ENCODE data around the gene ANKRD27.

DNA sequence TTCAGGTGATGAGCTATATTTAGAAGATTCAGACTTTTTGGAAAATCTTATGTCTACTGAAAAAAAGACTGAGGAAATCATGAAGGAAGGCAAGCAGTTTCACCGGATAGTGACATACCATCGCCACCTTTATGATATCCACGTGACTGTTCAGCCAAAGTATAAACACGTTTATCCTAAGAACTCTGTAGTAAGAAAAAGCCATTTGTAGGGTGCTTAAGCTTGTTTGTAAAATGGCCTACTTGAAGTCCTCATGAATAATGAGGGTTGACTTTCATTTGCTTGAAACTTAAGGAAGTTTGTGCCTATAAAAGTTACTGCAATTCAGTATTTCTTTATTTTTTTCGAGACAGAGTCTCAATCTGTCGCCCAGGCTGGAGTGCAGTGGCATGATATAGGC is 36.8 kb upstream of the ANKRD27 start:
- TF ChIP-seq POLR2AphosphoS5 (IDR thresholded peaks at IDR 0.05; ENCODE audit: low read depth, low read length) (no peak), ZFX (IDR thresholded peaks at IDR 0.05) (no peak), SP1 (IDR thresholded peaks at IDR 0.05; ENCODE audit: low read depth) (no peak), TCF7L2 (IDR thresholded peaks at IDR 0.05; ENCODE audit: borderline replicate concordance, extremely low read depth, insufficient read depth, insufficient read length) (no peak), POLR2A (IDR thresholded peaks at IDR 0.05; ENCODE audit: borderline replicate concordance, extremely low read depth, insufficient read depth, insufficient read length) (no peak), YY1 (IDR thresholded peaks at IDR 0.05; ENCODE audit: extremely low read depth, insufficient replicate concordance, low read depth, low read length) (no peak), EGR1 (IDR thresholded peaks at IDR 0.05; ENCODE audit: low read depth) (no peak), CEBPB (IDR thresholded peaks at IDR 0.05; ENCODE audit: low read depth) (no peak)
- TF ChIP-seq, protein P1, sequence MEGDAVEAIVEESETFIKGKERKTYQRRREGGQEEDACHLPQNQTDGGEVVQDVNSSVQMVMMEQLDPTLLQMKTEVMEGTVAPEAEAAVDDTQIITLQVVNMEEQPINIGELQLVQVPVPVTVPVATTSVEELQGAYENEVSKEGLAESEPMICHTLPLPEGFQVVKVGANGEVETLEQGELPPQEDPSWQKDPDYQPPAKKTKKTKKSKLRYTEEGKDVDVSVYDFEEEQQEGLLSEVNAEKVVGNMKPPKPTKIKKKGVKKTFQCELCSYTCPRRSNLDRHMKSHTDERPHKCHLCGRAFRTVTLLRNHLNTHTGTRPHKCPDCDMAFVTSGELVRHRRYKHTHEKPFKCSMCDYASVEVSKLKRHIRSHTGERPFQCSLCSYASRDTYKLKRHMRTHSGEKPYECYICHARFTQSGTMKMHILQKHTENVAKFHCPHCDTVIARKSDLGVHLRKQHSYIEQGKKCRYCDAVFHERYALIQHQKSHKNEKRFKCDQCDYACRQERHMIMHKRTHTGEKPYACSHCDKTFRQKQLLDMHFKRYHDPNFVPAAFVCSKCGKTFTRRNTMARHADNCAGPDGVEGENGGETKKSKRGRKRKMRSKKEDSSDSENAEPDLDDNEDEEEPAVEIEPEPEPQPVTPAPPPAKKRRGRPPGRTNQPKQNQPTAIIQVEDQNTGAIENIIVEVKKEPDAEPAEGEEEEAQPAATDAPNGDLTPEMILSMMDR (IDR thresholded peaks at IDR 0.05 in 2 of 3, conservative IDR thresholded peaks at IDR 0.05 in 1 of 3; ENCODE audit: borderline replicate concordance in 1 of 3, insufficient read depth in 1 of 3, low read depth in 2 of 3, low read length in 2 of 3): no peak
- TF ChIP-seq, protein P2, sequence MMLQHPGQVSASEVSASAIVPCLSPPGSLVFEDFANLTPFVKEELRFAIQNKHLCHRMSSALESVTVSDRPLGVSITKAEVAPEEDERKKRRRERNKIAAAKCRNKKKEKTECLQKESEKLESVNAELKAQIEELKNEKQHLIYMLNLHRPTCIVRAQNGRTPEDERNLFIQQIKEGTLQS (IDR thresholded peaks at IDR 0.05): no peak
- TF ChIP-seq, protein P3, sequence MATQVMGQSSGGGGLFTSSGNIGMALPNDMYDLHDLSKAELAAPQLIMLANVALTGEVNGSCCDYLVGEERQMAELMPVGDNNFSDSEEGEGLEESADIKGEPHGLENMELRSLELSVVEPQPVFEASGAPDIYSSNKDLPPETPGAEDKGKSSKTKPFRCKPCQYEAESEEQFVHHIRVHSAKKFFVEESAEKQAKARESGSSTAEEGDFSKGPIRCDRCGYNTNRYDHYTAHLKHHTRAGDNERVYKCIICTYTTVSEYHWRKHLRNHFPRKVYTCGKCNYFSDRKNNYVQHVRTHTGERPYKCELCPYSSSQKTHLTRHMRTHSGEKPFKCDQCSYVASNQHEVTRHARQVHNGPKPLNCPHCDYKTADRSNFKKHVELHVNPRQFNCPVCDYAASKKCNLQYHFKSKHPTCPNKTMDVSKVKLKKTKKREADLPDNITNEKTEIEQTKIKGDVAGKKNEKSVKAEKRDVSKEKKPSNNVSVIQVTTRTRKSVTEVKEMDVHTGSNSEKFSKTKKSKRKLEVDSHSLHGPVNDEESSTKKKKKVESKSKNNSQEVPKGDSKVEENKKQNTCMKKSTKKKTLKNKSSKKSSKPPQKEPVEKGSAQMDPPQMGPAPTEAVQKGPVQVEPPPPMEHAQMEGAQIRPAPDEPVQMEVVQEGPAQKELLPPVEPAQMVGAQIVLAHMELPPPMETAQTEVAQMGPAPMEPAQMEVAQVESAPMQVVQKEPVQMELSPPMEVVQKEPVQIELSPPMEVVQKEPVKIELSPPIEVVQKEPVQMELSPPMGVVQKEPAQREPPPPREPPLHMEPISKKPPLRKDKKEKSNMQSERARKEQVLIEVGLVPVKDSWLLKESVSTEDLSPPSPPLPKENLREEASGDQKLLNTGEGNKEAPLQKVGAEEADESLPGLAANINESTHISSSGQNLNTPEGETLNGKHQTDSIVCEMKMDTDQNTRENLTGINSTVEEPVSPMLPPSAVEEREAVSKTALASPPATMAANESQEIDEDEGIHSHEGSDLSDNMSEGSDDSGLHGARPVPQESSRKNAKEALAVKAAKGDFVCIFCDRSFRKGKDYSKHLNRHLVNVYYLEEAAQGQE (IDR thresholded peaks at IDR 0.05; ENCODE audit: low read depth): no peak
- TF ChIP-seq, protein P4, sequence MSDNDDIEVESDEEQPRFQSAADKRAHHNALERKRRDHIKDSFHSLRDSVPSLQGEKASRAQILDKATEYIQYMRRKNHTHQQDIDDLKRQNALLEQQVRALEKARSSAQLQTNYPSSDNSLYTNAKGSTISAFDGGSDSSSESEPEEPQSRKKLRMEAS (IDR thresholded peaks at IDR 0.05): no peak
